Aorta (tissue), 5 donors: ENCODE measurements around the gene CNIH1. TPM values are rescaled to one million over a fixed set of nuclear protein-coding genes. Genes with fewer than 3 reads are reported as not detected.

Experiments used
- ATAC-seq: fragments of 200-7000 bp; cut with Tn5 transposase; one replicate; pipeline ENCODE4 v1.9.1; 2022; ENCODE audit warnings: moderate library complexity; ENCODE audit not compliant: low FRiP score
- DNase-seq, 2 donors: peaks; one replicate each; pipeline ENCODE4 v3.0.0-alpha.2; 2020
- H3K27ac ChIP-seq, 2 donors: one replicate each; pipeline ENCODE4 v1.5.1; 2013; ENCODE audit warnings: low read length in 2 of 2, mild to moderate bottlenecking in 2 of 2, moderate library complexity in 2 of 2, control low read depth in 1 of 2, inconsistent platforms in 1 of 2, low read depth in 1 of 2
- H3K27me3 ChIP-seq, 2 donors: one replicate each; pipeline ENCODE4 v1.6.1; 2013; ENCODE audit warnings: control low read depth in 1 of 2, low read length in 1 of 2, mild to moderate bottlenecking in 1 of 2, moderate library complexity in 1 of 2; ENCODE audit not compliant: insufficient read depth in 2 of 2, control insufficient read depth in 1 of 2
- H3K36me3 ChIP-seq, 2 donors: one replicate each; pipeline ENCODE4 v1.6.1; 2013; ENCODE audit warnings: control low read depth in 1 of 2, low read length in 1 of 2, mild to moderate bottlenecking in 1 of 2; ENCODE audit not compliant: insufficient read depth in 2 of 2, control insufficient read depth in 1 of 2
- H3K4me1 ChIP-seq, 2 donors: one replicate each; pipeline ENCODE4 v1.6.1; 2013; ENCODE audit warnings: low read length in 2 of 2, control low read depth in 1 of 2, mild to moderate bottlenecking in 1 of 2, moderate library complexity in 1 of 2; ENCODE audit not compliant: insufficient read depth in 2 of 2, control insufficient read depth in 1 of 2
- H3K4me3 ChIP-seq, 2 donors: one replicate each; pipeline ENCODE4 v1.5.1; 2013; ENCODE audit warnings: low read length in 2 of 2, control low read depth in 1 of 2, mild to moderate bottlenecking in 1 of 2
- H3K9me3 ChIP-seq: one replicate; pipeline ENCODE4 v1.6.1; 2013; ENCODE audit warnings: mild to moderate bottlenecking, low read length; ENCODE audit not compliant: control insufficient read depth
- WGBS, 2 donors: extraction: QIAGEN DNeasy Blood & Tissue Kit; methylation state at CpG; one replicate each; pipeline ENCODE4 v1.1.7; 2013; 5-methylcytosine and 5-hydroxymethylcytosine counted together
- intact Hi-C, 2 donors: fragments of 100-400 bp; cut with DNase I; formaldehyde crosslinking; loops; one replicate each; pipeline versions ENCODE4 v1.14.2 to v1.15.0; 2022
- long read RNA-seq, 2 donors: library from polyadenylated mRNA; unstranded; transcript quantifications; one replicate each; pipeline ENCODE4 v2.0.0, GENCODE V29; 2020 to 2021
- polyA plus RNA-seq, 2 donors: library from polyadenylated mRNA; stranded (reverse); fragments of 200-250 nt; gene quantifications; one replicate each; pipeline ENCODE4 v1.2.3, GENCODE V29; 2013
- total RNA-seq, 2 donors: library from RNA; stranded (reverse); fragmentation: NEBNext Ultra II Directional; extraction: Animal tissue kit (Norgen Biotek cat#: 25700); gene quantifications; one replicate each; pipeline ENCODE4 v1.2.1, GENCODE V29; 2021
- donor health status: healthy with polysubstance abuse.
- donor health status: Bipolar disorder and iron deficiency.
- donor health status: DM: no; HTN: no; CAD: no.
- donor health status: DM: no; HTN: no; CAD: no.
- donor health status: DM: yes; HTN: yes; CAD: no.

The CNIH1 gene
- 10 to 100 TPM; 83.3 to 91.4 TPM for total RNA-seq
- 10 to 100 TPM; 86.1 to 92.3 TPM for polyA plus RNA-seq
- long read RNA-seq, donor 1, full-length matches to known transcripts, result 150 of 159 reads
- long read RNA-seq, donor 1, partial matches to known transcripts, result 0 of 159 reads
- long read RNA-seq, donor 1, other reads (novel, unspliced or antisense), result 9 of 159 reads
- long read RNA-seq, donor 2, full-length matches to known transcripts, result 17 of 26 reads
- long read RNA-seq, donor 2, partial matches to known transcripts, result 0 of 26 reads
- long read RNA-seq, donor 2, other reads (novel, unspliced or antisense), result 9 of 26 reads

DNA sequence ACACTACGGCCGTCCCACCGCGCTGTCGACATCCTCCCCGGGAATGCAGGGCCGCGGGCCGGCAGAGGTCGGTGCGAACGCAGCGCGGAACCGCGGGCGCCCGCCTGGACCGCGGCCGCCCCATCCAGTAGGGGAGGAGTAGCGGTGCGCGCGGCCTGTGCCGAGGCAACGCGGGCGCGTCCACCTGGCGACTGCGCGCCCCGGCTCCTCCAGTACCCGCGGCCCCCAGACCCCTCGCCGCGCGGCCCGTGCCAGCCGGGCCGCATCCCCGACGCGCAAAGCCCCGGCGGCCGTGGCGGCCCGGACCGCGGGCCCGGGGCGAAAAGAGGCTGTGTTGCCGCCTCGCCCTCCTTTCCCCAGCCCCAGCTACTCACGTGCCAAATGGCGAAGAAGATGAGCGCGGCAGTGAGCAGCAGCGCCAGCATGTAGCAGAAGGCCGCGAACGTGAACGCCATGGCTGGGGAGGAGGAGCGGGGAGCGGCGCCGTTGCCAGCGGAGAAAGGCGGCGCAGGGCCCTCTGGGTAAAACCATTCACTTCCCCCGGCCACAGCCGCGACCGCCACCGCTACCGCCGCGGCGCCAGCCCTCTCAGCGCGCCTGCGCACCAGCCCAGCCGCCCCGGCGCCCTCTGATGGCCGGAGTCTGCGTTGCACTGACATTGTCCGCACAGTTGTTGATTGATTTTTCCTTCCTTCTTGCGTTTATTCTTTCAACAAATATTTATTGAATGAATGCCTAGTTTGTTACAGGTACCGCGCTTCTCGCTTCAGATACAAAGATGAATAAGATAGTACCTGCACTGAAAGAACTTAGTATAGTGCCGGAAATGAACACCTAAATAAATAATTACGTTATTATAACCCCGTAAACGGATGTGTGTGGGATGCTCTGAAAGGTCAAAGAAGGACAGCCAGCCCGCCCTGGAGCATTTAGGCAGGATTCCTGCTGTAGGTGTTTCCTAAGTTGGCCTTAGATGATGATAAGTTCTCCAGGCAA lies at the start of gene CNIH1:
CNIH1 (minus strand) TSS at position 502 of the 996 bp plus-strand sequence; CDS start at position 455, 47 bp downstream.
- peak within 1 kb of the TSS; percentile 83 to 98 for H3K27ac ChIP-seq
- peak within 1 kb of the TSS; percentile 69 to 97 for H3K4me3 ChIP-seq
- H3K36me3 ChIP-seq, result peaks cover 0 to 2% of the 10 kb centered on the region in 2 donors
- ATAC-seq (peak; percentile 99), DNase-seq (peak; percentile 95 to 97)
- H3K4me1 ChIP-seq, result peaks cover 0 to 6% of the 10 kb centered on the region in 2 donors
- no peaks in the 10 kb centered on the region for H3K9me3 ChIP-seq
- 0% methylated on average over 93 to 100 of the region's 100 CpGs for WGBS, 2 donors
- no peaks in the 10 kb centered on the region for H3K27me3 ChIP-seq
- intact Hi-C loops, result loop anchor here in 1 of 2 donors (5.0 kb wide), 1 partner anchor 74 kb away; no protein-coding TSS in a partner anchor

DNA sequence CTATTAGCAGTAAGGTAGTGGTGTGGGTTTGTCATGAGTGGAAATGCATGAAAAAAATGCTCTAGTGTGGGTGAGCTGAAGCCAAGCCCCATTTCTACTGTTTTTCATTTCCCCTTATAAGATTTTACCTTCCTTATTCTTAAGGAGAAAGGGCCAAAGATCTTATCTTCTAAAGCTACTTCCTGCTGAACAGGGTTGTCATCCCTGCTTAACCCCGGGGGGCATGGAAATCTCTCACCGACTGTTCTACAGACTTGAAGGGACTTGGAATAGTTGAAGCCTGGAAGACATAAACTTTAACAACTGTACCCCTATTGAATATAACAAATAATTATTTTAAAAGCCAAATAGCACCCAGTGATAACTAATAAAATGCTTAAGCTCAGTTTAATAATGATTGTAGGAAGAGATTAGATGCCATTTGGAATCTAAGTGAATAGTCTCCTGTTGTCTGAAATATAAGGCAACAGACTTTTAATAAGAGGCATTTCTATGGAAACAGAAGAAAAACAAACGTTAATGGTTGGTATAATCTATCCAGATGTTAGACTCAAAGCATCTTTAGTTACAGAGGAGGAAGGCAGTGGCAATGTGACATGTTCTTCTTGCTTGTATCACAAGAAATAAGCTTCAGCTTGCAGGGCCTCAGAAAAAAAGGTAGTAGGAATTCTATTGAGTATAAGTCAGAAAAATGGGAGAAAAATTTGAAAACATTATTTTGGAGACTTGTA lies 49.4 kb upstream of the CNIH1 start:
- intact Hi-C loops, result no loop called here
- 40 to 46% methylated on average over 3 of the region's 3 CpGs for WGBS, 2 donors
- Histone ChIP-seq H3K4me3 (no peak overlapping the region), H3K27me3 (no peaks in the 10 kb centered on the region), H3K4me1 (peaks cover 0 to 2% of the 10 kb centered on the region in 2 donors), H3K36me3 (no peaks in the 10 kb centered on the region), H3K9me3 (no peaks in the 10 kb centered on the region), H3K27ac (no peak overlapping the region)
- ATAC-seq (no peak), DNase-seq (no peak)

DNA sequence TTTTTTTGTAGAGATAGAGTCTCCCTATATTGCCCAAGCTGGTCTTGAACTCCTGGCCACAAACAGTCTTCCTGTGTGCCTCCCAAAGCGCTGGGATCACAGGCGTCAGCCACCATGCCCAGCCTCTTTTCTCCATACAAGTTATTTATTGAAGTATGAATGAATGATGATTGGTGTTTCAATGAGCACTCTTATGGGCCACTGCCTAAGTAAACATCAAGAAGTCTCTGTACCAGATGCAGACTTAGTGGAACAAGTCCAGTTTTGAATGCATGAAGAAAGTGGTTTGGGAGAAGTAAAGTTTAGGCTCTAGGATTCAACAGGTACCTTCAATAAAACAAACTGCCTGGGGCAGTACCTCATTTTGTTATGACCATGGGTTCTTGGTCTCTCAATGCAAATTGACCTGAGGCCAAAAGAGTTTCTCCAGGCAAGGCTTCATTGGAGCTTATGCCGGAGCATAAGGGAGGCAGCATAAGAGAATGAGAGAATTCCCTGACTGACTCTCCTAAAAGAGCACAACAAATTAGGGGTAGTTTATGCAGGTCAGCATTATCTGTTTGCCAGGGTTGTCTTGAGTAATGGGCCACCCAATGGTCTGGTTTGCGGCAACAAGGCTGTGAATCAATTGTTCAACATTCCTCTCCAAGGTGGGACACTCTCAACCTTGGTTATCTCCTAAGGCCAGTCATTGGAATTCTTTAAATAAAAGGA lies 48.7 kb upstream of the CNIH1 start:
- H3K27me3 ChIP-seq, result no peaks in the 10 kb centered on the region
- DNase-seq, result no peak
- H3K36me3 ChIP-seq, result no peaks in the 10 kb centered on the region
- 86 to 88% methylated on average over 4 of the region's 4 CpGs for WGBS, 2 donors
- no peaks in the 10 kb centered on the region for H3K9me3 ChIP-seq
- no peak overlapping the region for H3K4me3 ChIP-seq
- peaks cover 0 to 2% of the 10 kb centered on the region in 2 donors for H3K4me1 ChIP-seq
- no peak overlapping the region for H3K27ac ChIP-seq
- intact Hi-C loops, result no loop called here
- ATAC-seq, result no peak

DNA sequence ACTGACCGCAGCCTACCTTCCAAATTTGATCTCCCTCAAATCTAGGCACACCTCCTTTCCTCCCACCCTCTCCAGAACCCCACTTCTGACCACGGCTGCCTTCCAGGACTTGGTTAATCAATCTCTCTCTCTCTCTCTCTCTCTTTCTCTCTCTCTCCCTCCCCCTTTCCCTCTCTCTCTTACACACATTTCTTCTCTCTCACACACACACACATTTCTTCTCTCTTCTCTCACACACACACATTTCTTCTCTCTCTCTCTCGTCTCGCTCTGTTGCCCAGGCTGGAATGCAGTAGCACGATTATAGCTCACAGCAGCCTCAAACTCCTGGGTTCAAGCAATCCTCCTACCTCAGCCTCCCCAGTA lies 48.1 kb upstream of the CNIH1 start:
- H3K4me1 ChIP-seq, result peaks cover 0 to 2% of the 10 kb centered on the region in 2 donors
- H3K27ac ChIP-seq, result peak overlapping the region in 1 of 2 donors; percentile 61
- H3K36me3 ChIP-seq, result no peaks in the 10 kb centered on the region
- H3K9me3 ChIP-seq, result no peaks in the 10 kb centered on the region
- intact Hi-C loops, result no loop called here
- 12 to 17% methylated on average over 5 of the region's 5 CpGs for WGBS, 2 donors
- no peaks in the 10 kb centered on the region for H3K27me3 ChIP-seq
- peak; percentile 20 for ATAC-seq
- H3K4me3 ChIP-seq, result peak overlapping the region in 1 of 2 donors; percentile 38
- DNase-seq, result no peak

DNA sequence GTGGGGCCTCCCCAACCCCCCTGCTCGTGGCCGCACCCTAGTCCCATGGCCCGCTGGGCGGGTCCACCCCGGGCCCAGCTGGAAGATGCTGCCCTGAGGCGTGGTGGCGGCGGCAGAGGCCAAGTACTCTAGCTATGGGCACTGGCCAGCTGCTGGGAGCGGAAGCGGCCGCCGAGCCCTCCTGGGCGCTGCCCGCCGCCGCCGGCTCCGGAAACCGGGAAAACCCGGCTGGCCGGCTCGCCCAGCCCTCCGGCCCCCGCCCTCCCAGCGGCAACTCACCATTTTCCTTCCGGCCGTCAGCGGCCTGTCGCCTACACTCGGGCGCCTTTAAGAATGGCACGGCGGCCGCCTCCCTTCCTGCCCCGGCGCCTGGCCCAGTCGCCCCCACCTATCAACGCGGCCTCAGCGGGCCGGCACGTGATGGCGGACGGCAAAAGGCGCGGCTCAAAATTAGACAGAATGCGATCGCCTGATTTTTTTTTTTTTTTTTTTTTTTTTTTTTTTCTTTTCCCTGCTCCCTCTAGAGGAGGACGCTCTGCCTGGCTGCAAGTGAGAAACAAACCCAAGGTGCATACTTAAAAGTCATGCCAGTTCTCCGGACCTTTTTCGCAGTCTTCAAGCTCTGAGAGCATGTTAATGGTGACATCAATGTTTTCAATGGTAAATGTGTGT lies 47.6 kb upstream of the CNIH1 start, which contains the start of gene GMFB:
GMFB (minus strand) TSS at position 335 of the 672 bp plus-strand sequence; CDS start at position 282, 53 bp downstream.
- no peaks in the 10 kb centered on the region for H3K36me3 ChIP-seq
- peak within 1 kb of the TSS; percentile 63 to 89 for H3K27ac ChIP-seq
- 1% methylated on average over 51 of the region's 51 CpGs for WGBS, 2 donors
- no peaks in the 10 kb centered on the region for H3K9me3 ChIP-seq
- no peaks in the 10 kb centered on the region for H3K27me3 ChIP-seq
- DNase-seq, result peak; percentile 97
- H3K4me3 ChIP-seq, result peak within 1 kb of the TSS; percentile 54 to 83
- peaks cover 0 to 2% of the 10 kb centered on the region in 2 donors for H3K4me1 ChIP-seq
- intact Hi-C loops, result loop anchor here in 1 of 2 donors (1.0 kb wide), 1 partner anchor 21 kb away; the partner anchor contains the start of gene CGRRF1
- ATAC-seq, result peak; percentile 98

DNA sequence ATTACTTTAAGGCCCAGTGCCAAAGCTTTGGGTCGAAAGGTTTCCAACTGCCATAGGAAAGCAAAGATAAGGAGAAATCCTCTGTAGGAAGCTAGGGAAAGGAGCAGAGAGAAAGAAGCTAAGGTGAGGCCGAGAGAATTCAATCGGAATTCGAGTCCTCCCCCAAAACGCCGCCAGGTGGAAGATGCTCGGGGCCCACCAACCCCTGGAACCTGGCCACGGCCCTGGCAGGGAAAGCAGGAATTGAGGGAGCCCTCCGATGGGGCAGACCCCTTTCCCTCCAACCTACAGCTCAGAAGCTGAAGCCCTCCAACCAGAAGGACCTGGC lies 47.1 kb upstream of the CNIH1 start:
- intact Hi-C loops, result loop anchor here in 1 of 2 donors (1.0 kb wide), 1 partner anchor 21 kb away; the partner anchor contains the start of gene CGRRF1
- H3K4me1 ChIP-seq, result peaks cover 0 to 2% of the 10 kb centered on the region in 2 donors
- H3K27me3 ChIP-seq, result no peaks in the 10 kb centered on the region
- ATAC-seq, result no peak
- WGBS, 2 donors, result 0 to 1% methylated on average over 9 of the region's 9 CpGs
- H3K9me3 ChIP-seq, result no peaks in the 10 kb centered on the region
- H3K27ac ChIP-seq, result peak overlapping the region; percentile 63 to 89
- H3K36me3 ChIP-seq, result no peaks in the 10 kb centered on the region
- no peak for DNase-seq
- peak overlapping the region; percentile 54 to 83 for H3K4me3 ChIP-seq

DNA sequence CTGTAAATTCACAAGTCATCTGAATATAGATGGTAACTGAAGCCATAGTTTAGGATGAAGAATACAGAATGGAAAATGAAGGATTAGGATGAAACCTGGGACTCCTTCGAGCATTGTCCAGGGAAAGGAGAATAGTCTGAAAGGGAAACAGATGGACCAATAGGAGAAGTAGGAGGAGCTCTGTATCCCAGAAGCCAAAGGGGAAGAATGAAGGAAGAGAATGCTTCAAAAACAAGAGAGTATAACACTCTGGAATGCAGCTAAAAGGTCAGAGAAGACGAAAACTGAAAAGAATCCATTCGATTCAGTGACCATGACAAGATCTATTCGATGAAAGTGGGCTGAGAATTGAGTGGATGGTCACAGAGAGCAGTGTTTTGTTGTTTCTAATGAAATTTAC lies 46.6 kb upstream of the CNIH1 start:
- peak overlapping the region in 1 of 2 donors; percentile 63 for H3K27ac ChIP-seq
- no peaks in the 10 kb centered on the region for H3K36me3 ChIP-seq
- no peaks in the 10 kb centered on the region for H3K27me3 ChIP-seq
- no peaks in the 10 kb centered on the region for H3K9me3 ChIP-seq
- no peak for ATAC-seq
- intact Hi-C loops, result loop anchor here in 1 of 2 donors (1.0 kb wide), 1 partner anchor 22 kb away; the partner anchor contains the start of gene CGRRF1
- DNase-seq, result no peak
- peaks cover 0 to 2% of the 10 kb centered on the region in 2 donors for H3K4me1 ChIP-seq
- WGBS, 2 donors, result 32 to 39% methylated on average over 4 of the region's 4 CpGs
- H3K4me3 ChIP-seq, result peak overlapping the region; percentile 54 to 83
